ENCODE measurements around the gene CACNA1D. TPM values are rescaled to one million over a fixed set of nuclear protein-coding genes. Genes with fewer than 3 reads are reported as not detected.

CACNA1D gene
- total RNA-seq, 4 donors from 2014 or later, result 0.85 to 0.88 TPM; not detected in 2

DNA sequence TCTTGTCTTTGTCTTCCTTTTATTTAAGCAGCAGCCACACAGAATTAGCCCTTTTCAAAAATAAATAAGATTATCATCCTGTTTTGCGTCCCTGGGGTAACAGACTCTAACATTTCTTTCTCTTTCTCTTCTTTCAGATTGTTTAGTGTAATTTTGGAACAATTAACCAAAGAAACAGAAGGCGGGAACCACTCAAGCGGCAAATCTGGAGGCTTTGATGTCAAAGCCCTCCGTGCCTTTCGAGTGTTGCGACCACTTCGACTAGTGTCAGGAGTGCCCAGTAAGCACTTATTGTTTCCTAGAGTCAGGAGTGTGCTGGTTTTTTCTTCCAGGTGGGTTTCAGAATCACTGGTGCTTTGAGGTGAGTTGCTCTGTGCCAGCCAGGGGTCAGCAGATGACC, 165.6 kb downstream of the CACNA1D start:
- TF ChIP-seq, protein P1, sequence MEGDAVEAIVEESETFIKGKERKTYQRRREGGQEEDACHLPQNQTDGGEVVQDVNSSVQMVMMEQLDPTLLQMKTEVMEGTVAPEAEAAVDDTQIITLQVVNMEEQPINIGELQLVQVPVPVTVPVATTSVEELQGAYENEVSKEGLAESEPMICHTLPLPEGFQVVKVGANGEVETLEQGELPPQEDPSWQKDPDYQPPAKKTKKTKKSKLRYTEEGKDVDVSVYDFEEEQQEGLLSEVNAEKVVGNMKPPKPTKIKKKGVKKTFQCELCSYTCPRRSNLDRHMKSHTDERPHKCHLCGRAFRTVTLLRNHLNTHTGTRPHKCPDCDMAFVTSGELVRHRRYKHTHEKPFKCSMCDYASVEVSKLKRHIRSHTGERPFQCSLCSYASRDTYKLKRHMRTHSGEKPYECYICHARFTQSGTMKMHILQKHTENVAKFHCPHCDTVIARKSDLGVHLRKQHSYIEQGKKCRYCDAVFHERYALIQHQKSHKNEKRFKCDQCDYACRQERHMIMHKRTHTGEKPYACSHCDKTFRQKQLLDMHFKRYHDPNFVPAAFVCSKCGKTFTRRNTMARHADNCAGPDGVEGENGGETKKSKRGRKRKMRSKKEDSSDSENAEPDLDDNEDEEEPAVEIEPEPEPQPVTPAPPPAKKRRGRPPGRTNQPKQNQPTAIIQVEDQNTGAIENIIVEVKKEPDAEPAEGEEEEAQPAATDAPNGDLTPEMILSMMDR (IDR thresholded peaks at IDR 0.05; ENCODE audit: low read depth), result no peak

DNA sequence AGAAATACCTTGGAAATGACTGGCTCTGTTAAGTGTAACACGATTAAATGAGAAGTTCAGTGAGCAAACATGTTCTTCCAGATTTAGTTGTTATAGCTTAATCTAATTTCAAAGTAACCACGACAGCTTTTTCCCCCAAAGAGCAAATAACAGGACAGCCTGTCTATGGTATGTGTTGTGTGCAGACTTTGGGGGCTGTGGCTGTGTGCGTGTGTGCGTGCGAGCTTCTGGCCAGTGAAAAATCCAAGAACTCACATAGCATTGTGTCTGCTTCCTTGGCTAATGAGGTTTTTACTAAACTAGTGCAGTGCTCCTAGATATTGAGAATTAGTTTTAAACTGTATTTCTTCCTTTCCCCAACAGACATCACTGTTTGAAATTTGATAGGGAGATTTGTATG, 167.1 kb downstream of the CACNA1D start:
- TF ChIP-seq, protein P1 (IDR thresholded peaks at IDR 0.05; ENCODE audit: low read depth), result no peak

DNA sequence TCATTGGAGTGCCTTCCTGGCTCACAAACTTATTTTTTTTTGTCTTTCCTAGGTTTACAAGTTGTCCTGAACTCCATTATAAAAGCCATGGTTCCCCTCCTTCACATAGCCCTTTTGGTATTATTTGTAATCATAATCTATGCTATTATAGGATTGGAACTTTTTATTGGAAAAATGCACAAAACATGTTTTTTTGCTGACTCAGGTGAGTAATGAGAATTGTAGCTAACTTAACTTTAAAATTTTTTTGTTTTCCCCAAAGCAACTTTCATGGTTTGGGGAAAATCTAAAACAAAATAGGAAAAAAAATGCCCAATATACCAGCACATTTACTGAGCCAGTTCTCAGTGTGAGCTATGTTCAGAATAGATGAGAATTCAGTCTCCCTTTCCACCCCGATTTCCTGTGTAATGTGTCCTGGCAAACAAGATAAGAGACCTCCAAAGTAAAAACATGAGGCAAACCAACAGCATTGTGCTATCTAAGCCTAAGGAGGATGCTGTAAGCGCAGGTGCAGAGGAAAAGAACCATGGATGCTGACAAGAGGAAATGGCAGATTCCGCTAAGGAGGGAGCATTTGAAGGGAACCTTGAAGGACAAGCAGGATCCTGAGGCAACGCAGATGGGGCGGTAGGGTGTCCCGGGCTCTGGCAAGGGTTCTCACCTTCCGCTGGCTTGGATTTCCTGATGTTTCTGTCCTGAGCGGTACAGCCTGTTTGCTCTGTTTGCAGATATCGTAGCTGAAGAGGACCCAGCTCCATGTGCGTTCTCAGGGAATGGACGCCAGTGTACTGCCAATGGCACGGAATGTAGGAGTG, 171.4 kb downstream of the CACNA1D start:
- TF ChIP-seq, protein P1 (IDR thresholded peaks at IDR 0.05; ENCODE audit: low read depth), result no peak

DNA sequence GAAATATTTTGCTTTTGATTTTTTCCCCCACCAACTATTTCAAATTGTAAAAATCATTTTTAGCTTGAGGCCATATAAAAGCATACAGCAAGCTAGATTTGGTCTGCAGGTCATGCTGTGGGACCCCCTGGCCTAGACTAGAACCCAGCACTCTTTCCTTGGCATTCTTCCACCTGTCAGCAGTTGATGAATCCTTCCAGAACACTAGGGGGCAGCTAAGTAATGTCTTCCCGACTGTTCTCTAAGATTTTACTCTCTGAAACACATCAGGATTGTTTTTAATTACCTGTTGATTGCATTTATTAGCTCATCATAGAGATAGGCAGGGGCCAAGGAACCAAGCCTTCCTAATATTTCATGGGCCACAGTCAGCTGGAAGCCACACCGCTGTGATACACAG, 174.5 kb downstream of the CACNA1D start:
- TF ChIP-seq, protein P1 (IDR thresholded peaks at IDR 0.05; ENCODE audit: low read depth), result no peak

DNA sequence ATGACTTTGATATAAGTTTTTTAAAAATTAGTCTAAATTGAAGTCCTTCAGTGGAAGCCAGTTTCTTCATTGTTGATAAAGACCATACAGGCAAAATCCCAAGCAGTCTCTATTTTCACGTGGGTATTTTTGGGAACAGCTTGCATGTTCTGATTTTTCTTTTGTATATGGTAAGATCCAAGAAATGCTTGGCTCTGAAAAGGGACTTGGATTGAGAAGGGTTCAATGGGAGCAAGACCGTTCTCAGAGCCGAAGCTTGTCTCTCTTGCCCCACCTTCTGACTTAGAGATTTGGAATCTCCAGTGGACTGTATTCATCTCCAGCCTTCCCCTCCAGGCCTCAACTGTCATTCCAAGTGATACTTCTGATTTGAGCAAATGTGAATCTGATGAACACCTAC, 176.3 kb downstream of the CACNA1D start:
- TF ChIP-seq, protein P1 (IDR thresholded peaks at IDR 0.05; ENCODE audit: low read depth), result no peak

DNA sequence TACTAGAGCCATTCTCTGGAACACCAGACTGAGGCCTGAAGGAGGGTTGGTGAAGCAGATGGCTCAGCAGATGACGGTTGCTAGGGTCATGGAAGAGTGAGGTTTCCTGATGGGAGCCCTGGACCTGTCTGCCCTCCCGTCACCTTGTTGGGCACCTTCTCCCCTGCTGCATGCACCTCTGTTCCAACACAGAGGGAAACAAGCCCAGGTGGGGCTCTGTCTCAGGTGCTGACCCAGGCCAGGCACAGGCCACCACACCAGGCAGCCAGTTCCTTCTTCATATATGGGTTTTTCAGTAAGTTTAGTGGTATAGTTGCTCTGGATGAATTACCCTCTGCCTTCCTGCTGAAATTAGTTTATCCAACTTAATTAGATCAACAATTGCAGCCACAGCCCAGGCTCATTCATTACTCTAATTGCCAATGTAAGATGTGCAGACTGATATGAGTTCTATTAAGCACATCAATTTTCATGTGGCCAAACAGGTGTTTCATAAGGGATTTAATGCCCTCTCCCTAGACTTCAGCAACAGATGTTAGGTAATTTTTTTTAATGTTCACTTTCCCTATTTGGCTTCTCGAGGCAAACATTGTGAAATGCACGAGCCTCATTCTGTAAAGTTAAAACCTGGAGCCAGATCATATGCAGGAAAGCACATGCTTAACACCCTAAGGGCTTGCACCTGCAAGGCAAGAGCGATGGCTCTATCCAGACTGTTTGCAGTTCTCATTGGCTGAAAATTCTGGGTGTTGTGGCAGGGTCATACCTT, 177.0 kb downstream of the CACNA1D start:
- TF ChIP-seq, protein P1 (IDR thresholded peaks at IDR 0.05; ENCODE audit: low read depth), result no peak

DNA sequence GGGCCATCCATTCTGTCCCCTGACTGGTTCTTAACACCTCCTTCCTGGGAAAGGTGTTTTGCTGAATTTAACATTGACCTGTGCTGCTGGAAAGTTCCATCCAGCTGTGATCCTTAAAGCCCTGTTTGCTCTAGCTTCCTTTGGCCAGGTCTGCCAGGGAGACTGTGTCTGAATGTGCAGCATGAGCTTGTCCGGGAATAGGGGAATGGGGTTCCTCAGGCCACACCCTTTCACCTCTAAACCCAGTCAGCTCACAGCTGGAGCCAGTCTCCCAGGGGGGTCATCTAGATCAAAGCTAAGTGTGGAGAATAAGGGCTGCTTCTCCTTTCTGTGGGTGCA, 177.5 kb downstream of the CACNA1D start:
- TF ChIP-seq, protein P1 (IDR thresholded peaks at IDR 0.05; ENCODE audit: low read depth), result no peak

Data from subcutaneous adipose tissue (tissue), 4 donors.